Measurements from ENCODE around the gene COQ8B.
"Not testable (repeated sequence)": the region's sequence is repeated elsewhere in the genome, so short reads cannot be mapped to it uniquely, and the experiment has no call there.

Gene COQ8B

DNA sequence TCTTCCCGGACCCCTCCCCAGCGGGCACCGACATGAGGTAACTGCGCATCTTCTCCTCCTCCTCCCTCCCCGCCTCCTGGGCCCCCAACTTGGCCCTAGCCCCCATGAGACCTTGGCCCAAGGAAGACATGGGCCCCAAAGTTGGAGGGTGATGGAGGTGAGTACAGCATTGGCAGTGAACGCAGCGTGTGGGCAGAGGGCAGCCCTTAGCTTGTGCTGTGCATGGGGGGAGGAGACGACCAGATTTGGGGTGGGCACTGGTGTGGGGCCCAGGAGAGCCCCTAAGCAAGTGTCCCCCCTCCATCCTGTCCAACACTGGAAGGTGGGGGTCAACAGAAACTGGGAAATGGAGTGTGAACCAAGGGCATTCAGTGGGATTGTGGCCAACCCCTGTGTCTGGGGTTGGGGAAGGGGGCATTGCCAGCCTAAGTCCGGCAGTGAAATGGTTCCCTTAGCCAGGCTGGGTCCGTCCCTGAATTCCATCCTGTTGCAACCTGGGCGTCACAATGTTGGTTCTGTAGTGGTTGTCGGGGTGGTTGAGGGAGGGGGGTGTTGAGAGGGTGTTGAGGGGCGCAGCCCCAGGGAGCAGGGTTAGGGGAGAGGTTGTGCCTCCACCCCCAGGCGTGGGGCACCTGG is 49.8 kb downstream of the COQ8B start:
- no peak for DNase-seq (ENCODE audit: low read depth)

DNA sequence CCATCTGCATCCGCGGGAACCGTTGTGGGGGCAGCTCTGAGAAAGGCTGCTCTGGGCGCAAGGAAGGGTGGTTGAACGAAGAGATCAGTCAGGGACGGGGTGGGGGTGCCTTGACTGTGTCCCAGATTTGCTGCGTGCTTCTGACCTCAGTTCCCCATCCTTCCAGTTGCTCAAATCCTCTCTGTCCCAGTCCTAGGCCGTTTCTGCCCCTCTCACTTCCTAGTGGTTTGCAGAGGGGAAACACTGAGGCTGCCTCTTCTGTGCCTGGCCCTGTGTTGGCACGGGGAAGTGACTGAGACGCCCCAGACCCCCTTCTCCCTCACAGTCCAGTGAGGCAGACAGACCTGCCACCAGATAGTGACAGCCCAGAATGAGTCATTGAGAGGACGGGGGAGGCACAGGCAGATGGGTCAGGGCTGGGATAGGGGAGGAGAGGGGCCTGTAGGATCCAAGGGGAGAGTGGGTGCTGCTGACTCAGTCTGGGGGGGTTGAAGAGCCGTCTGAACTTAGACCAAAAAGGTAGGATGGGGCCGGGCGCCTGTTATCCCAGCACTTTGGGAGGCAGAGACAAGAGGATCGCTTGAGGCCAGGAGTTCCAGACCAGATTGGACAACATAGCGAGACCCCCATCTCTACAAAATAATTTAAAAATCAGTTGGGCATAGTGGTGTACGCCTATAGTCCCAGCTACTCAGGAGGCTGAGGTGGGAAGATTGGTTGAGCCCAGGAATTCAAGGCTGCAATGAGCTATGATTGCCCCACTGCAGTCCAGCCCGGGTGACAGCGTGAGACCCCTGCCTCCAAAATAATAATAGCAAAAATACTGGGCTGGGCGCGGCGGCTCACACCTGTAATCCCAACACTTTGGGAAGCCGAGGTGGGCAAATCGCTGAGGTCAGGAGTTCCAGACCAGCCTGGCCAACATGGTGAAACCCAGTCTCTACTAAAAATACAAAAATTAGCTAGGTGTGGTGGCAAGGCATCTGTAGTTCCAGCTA is 52.7 kb downstream of the COQ8B start:
- no peak for DNase-seq (ENCODE audit: low read depth)

DNA sequence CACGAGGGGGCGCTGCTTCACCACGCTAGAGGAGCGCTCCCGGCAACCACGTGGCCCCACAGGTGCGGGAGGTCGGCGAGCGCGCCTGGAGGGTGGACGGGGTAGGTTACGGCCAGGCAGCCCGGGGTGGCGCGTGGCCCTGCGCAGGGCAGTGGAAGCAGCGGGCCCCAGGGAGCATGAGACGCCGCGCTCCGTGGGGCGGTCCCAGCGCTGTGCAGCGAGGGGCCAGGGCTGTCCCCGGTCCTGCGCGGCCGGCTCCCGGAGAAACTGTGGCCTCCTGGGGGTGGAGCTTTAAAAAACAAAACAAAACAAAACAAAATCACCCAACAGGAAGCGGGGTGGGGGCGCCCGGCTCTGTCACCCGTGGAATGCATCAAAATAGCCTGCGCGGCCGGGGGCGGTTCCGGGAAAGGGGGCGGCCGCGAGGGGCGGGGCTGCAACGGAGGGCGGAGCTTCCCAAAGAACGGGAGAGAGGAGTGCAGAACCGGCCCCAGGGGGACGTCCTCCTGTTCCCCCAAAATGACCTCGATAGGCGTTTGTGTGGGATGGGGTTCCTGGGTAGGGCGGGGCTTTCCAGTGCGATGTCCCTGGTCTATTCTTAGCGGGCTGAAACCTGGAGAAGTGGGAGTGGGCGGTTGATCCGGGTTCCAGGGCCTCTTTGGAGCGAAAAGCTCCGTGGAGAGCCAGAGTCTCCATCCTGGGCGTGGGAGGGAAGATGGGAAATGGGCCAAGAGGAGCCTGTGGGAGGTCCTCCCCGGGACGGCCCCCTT is 53.6 kb downstream of the COQ8B start:
- DNase-seq (ENCODE audit: low read depth), result peak; percentile 74

DNA sequence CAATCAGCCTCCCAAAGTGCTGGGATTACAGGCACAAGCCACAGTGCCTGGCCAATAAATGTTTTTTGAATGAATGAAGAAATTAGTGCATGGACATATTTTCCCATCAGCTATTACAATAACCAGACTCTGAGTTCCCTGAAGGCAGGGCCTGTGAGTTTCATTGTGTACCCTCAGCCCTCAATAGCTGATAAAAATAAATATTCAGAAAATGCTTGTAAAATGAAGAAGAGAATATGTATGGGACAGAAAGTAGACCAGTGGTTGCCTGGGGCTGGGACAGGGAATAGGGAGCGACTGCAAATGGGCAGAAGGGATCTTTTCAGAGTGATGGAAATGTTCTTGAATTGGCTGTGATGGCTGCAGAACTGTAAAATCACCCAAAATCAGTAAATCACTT is 55.1 kb downstream of the COQ8B start:
- DNase-seq (ENCODE audit: low read depth), result no peak

DNA sequence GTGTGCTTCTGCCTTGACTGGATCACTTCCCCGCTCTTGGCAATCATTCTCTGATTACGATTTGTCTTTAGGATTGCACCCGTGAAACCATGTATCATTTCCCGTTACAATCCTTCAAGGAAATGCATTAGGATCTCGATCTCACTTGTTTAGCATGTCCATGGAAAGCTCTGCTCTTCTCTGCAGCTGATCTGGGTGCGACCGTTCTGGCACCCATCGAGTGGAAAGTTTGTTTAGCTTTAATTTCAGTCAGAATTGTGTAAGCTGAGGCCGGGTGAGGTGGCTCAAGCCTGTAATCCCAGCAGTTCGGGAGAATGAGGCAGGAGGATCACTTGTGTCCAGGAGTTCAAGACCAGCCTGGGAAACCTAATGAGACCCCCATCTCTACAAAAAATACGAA is 57.1 kb downstream of the COQ8B start:
- no peak for DNase-seq (ENCODE audit: low read depth)

DNA sequence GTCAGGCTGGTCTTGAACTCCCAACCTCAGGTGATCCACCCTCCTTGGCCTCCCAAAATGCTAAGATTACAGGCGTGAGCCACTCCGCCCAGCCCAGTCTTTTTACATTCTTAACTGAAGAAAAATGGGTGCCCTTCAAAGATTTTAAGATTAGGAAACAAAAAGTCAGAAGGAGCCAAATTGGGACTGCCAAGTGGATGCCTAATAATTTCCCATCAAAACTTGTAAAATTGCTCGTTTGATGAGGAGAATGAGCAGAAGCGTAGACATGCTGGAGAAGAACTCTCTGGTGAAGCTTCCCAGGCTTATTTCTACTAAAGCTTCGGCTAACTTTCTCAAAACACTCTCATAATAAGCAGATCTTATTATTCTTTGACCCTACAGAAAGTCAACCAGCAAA is 57.6 kb downstream of the COQ8B start:
- DNase-seq (ENCODE audit: low read depth), result no peak

DNA sequence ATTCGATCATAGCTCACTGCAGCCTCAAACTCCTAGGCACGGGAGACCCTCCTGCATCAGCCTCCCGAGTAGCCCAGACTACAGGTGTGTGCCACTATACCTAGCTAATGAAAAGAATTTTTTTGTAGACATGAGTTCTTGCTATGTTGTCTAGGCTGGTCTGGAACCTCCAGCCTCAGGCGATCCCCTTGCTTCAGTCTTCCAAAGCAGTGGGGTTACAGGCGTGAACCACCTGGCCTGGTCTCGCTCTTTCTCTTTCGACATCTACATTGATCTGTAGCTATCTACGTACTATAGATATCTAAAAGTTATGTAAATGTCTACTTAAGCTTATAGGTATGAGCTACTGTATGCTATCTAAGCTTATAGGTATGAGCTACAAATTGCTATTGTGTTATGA is 58.7 kb downstream of the COQ8B start:
- DNase-seq (ENCODE audit: low read depth), result no peak

DNA sequence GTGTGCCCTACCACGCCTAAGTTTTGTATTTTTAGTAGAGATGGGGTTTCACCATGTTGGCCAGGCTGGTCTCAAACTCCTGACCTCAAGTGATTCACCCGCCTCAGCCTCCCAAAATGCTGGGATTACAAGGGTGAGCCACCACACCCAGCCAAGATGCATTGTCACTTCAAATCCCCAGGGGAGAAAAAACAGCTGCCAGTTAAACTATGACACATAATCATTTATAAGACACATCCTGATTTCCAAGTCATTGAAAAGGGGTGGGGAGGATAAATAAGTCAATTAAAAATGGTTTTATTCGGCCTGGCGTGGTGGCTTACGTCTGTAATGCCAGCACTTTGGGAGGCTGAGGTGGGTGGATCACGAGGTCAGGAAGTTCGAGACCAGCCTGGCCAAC is 61.0 kb downstream of the COQ8B start:
- not testable (repeated sequence) for DNase-seq (ENCODE audit: low read depth)

DNA sequence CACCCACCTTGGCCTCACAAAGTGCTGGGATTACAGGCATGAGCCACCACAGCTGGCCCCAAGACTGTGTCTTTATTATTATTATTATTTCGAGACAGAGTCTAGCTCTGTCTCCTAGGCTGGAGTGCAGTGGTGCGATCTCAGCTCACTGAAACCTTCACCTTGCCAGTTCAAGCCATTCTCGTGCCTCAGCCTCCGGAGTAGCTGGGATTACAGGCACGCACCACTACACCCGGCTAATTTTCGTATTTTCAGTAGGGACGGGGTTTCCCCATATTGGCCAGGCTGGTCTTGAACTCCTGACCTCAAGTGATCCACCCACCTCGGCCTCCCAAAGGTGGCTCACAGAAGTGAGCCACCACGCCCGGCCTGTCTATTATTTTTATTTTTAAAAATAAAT is 64.4 kb downstream of the COQ8B start:
- not testable (repeated sequence) for DNase-seq (ENCODE audit: low read depth)

DNA sequence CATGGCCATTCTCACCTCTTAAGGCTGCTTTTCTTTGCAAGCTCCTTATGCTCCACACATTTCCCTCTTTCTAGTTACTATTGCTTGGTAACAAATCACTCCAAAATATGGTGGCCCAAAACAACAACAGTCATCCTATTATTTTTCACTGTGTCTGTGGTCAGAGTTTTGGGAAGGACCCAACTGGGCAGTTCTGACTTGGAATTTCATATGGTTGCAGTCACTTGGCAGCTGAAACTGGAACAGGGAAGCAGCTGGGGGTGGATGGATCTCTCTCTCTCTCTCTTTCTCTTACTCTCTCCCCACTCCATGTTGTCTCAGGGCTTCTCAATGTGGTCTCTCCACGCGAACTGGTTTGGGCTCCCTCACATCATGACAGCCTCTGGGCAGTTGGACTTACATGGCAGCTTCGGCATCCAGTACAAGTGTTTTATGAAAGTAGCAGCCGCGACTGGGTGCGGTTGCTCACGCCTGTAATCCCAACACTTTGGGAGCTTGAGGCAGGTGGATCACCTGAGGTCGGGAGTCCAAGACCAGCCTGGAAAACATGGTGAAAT is 65.9 kb downstream of the COQ8B start:
- peak; percentile 91 for DNase-seq (ENCODE audit: low read depth)

DNA sequence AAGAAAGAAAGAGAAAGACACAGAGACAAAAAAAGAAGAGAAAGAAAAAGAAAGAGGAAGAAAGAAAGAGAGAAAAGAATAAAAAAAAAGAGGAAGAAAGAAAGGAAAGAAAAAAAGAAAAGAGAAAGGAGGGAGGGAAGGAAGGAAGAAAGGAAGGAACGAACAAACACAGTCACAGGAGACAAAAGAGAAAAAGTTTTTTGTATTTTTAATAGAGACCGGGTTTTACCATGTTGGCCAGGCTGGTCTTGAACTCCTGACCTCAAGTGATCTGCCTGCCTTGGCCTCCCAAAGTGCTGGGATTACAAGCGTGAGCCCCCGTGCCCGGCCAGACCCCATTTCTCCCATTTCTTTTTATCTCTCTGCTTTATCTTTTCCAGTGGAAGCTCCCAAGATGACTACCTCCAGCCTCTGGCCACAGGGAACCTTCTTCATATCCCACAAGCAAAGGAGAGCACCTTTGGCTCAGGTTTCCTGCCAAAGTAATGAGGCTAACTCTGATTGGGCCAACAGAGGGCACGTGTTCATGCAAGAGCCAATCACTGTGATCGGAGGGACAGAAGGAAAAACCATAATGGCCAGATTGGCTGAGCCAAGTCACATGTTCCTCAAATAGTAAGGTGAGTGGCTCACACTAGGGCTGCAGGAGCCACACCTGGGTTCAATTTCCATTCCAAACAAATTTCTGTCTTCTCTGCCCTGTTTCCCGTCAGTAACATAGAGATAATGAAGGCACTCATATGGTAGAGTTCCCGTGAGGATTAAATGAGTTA is 66.6 kb downstream of the COQ8B start:
- not testable (repeated sequence) for DNase-seq (ENCODE audit: low read depth)

DNA sequence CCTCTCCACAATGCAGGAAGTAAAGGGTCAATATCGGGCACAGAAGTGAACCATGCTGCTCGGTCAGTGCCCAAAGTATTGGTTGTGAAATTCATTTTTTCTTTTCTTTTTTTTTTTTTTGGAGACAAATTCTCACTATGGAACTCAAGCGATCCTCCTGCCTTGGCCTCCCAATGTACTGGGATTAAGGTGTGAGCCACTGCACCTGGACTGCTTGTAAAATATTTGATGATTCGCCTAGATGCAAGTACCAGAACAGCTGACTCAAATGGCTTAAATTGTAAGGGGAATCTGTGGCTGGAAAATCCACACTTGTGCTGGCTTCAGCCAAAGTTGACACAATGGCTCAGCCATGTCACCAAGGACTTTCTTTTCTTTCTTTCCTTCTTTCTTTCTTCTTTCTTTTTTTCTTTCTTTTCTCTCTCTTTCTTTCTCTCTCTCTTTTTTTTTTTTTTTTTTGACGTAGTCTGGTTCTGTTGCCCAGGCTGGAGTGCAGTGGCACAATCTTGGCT is 69.9 kb downstream of the COQ8B start:
- no peak for DNase-seq (ENCODE audit: low read depth)

DNA sequence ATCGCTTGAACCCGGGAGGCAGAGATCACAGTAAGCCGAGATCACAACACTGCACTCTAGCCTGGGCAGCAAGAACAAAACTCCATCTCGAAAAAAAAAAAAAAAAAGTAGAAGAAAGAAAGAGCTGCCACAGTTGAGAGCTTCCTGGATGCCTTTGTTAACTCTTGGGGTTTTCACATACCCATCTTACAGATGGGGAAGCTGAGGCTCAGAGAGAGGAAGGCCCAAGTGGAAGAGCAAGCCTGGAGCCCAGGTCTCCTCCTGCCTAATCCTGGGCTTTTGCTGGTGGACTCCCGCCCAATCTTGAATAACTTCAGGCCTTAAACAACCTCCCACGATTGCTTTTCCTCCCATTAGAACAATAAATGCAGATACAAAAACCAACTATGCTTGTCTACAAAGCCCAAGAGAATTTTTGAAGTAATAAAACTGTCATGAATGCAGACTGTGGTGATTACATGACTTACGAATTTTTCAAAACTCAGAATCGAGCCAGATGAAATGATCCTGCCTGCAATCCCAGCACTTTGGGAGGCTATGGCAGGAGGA is 73.9 kb downstream of the COQ8B start:
- no peak for DNase-seq (ENCODE audit: low read depth)

DNA sequence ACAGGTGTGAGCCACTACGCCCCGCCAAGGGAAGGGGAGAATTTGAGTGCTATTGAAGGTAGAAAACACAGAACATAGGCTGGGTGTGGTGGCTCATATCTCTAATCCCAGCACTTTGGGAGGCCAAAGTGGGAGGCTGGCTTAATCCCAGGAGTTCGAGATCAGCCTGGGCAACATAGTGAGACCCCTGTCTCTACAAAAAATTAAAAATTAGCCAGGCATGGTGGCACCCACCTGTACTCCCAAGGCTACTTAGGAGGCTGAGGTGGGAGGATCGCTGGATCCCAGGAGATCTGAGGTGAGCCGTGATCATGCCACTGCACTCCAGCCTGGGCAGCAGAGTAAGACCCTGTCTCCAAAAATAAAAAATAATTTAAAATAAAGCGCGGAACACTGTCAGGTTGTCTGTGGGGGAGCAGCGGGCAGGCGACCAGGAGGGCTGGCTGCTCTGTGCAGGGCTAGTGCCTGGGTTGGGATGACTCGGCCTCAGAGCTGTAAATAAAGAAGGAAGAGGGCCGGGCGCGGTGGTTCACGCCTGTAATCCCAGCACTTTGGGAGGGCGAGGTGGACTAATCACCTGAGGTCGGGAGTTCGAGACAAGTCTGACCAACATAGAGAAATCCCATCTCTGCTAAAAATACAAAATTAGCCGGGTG is 74.5 kb downstream of the COQ8B start:
- no peak for DNase-seq (ENCODE audit: low read depth)
